GM19372 (cell line): ENCODE data around the gene HDAC8.

Experiments used
- ATAC-seq: cut with Tn5 transposase; IDR thresholded peaks from one replicate; pipeline ENCODE4 v1.9.1; 2021; ENCODE audit warnings: mild to moderate bottlenecking, low read depth, moderate library complexity; ENCODE audit not compliant: unreplicated experiment

The HDAC8 gene

GRCh38 chrX:72304877-72305276 lies 267.8 kb downstream of the HDAC8 start:
- no peak for ATAC-seq

- no peak for ATAC-seq
Measured at GRCh38 chrX:72301781-72302180, 270.9 kb downstream of the HDAC8 start.

DNA sequence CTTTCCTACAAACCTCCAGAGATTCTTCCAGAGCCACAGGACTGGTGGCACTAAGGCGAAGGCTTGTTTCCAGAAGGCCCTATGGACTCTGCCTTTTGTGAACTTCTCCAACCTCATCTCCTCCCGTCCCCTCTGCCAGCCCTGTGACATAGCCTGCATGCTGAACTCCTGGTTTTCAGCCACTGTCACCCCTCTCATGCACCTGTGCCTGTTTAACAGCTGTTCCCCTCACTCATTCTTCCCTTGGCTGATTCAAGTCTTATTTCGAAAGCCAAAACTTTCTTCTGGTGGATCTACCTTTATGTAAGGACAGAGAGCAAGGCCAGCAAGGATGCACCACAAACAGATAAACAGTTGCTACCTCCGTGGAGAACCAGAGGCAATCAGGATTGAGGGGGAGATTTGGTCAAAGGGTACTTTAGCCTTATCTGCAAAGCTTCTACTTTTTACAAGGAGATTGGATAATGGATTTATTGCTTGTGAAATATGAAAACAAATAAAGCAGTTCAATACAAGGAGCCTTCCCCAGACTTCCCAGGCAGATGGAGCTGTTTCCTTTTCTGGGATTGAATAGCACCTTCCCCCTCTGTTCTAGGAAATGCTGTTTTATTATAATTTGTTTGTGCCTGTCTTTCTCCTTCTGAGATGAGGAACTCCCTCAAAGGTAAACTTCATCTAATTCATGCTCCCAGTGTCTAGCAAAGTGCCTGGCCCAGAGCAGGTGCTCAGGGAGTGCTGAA lies 272.6 kb downstream of the HDAC8 start:
- no peak for ATAC-seq

- peak; percentile 57 for ATAC-seq
Measured at GRCh38 chrX:72297953-72298730, 274.5 kb downstream of the HDAC8 start.

DNA sequence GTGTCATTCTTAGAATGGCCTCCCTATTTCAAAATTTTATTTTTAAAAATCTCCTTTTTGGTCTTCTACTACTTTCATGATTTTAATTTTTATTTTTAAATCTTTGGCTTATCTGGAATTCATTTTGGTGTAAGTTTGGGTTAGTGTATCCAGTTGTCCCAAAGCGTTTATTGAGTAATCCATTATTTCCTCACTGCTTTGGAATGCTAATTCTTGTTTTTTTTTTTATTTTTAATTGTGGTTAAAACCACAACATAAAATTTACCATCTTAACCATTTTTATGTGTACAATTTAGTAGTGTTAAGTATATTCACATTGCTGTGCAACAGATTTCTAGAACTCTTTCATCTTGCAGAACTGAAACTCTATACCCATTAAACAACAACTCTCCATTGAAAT lies 275.7 kb downstream of the HDAC8 start:
- no peak for ATAC-seq

GRCh38 chrX:72295745-72296144 lies 276.9 kb downstream of the HDAC8 start:
- no peak for ATAC-seq

GRCh38 chrX:72294497-72294896 lies 278.1 kb downstream of the HDAC8 start:
- ATAC-seq, result no peak

GRCh38 chrX:72282302-72282701 lies 290.3 kb downstream of the HDAC8 start:
- ATAC-seq, result no peak

DNA sequence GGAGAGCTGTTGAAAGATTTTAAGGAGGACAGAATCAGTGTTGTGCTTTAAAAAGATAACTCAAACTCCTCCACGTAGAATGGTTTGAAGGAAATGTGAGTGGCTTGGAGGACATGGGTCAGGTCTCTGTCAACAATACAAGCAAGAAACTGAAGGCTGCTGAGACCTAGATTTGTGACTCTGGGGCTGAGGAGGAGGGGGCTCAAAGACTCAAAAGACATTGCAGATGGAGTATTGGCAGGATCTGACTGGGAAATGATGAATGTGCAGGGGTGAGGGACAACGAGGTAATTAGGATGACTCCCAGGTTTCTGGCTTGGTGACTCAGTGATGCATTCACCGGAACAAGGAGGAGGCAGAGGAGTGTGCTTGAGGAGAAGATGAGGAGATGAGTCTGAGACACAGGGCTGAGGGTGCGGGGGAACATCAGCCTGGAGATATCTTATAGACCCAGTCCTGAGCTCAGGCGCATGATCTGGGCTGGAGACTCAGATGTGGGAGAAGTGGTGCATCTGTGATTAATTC lies 292.3 kb downstream of the HDAC8 start:
- no peak for ATAC-seq
